Pancreas (tissue), 10 donors: Measurements from ENCODE around the gene CDKN1B. TPM values are rescaled to one million over a fixed set of nuclear protein-coding genes. Genes with fewer than 3 reads are reported as not detected.

Experiments used
- ATAC-seq, 4 donors: fragments of 200-7000 bp; cut with Tn5 transposase; one replicate each; pipeline versions ENCODE4 v1.8.0 to v1.9.1; 2020; ENCODE audit warnings: mild to moderate bottlenecking in 4 of 4, moderate library complexity in 4 of 4
- DNase-seq, 6 donors: peaks; one replicate each; pipeline ENCODE4 v3.0.0-alpha.2; 2020
- FAIRE-seq: peaks from 2 replicates; lab custom pipeline; 2012; peaks lifted over from hg19 to GRCh38; lab: Jason Lieb, UNC
- H3K27ac ChIP-seq, 4 donors: fragments of 200-600 bp; sonication (generic); 1 replicate in 3 of 4; 2 replicates in 1 of 4; pipeline versions ENCODE4 v1.5.0 to v1.8.0; 2020
- H3K27me3 ChIP-seq, 4 donors: fragments of 200-600 bp; one replicate each; pipeline ENCODE4 v1.8.0; 2021
- H3K36me3 ChIP-seq, 3 donors: fragments of 200-600 bp; sonication (generic) in 1 of 3; one replicate each; pipeline versions ENCODE4 v1.5.0 to v1.8.0; 2020 to 2021
- H3K4me1 ChIP-seq, 3 donors: fragments of 200-600 bp; one replicate each; pipeline ENCODE4 v1.8.0; 2021
- H3K4me3 ChIP-seq, 4 donors: fragments of 200-600 bp; sonication (generic) in 2 of 4; one replicate each; pipeline versions ENCODE4 v1.5.0 to v1.8.0; 2020 to 2021
- H3K9me3 ChIP-seq, 4 donors: fragments of 200-600 bp; one replicate each; pipeline ENCODE4 v1.8.0; 2021
- WGBS, 2 donors: extraction: QIAGEN DNeasy Blood & Tissue Kit; methylation state at CpG; one replicate each; pipeline ENCODE4 v1.1.7; 2013; 5-methylcytosine and 5-hydroxymethylcytosine counted together
- intact Hi-C, 3 donors: fragments of 100-400 bp; cut with DNase I; formaldehyde crosslinking; loops; one replicate each; pipeline versions ENCODE4 v1.11.1 to v1.14.2; 2022
- microRNA-seq, 2 donors: library from miRNA; unstranded; fragments of <30 nt; microRNA quantifications; one replicate each; pipeline versions ENCODE4 to v1.1.0, GENCODE V29; 2019 to 2020
- polyA plus RNA-seq, 2 donors: library from polyadenylated mRNA; stranded (reverse); fragments of 200-250 nt; gene quantifications; one replicate each; pipeline ENCODE4 v1.2.3, GENCODE V29; 2013
- total RNA-seq, 6 donors: library from RNA; stranded (reverse); fragmentation: NEBNext Ultra II Directional in 4 of 6; extraction: Animal tissue kit (Norgen Biotek cat#: 25700) in 4 of 6; gene quantifications; one replicate each; pipeline versions ENCODE4 v1.2.1 to v1.2.4, GENCODE V29; 2021 to 2023
- TF ChIP-seq, protein P1 (sequence below), 4 donors: fragments of 200-600 bp; sonication (generic) in 3 of 4; IDR thresholded peaks; one replicate each; pipeline versions ENCODE4 v1.5.0 to v1.8.0; 2021; ENCODE audit warnings: antibody characterized with exemption in 4 of 4
- donor health status: healthy with polysubstance abuse.
- donor health status: DM: no; HTN: no; CAD: no; lungs with moderate emphysema.
- donor health status: DM: no; HTN: no; CAD: no.
- donor health status: control.
- donor health status: control.
- donor health status: Bipolar disorder and iron deficiency.
- donor health status: DM: yes; HTN: yes; CAD: no.
- donor health status: DM: no; HTN: no; CAD: no.
- donor health status: DM: no; HTN: no; CAD: no.
- donor health status: DM: yes; HTN: yes; CAD: no.

CDKN1B gene
- total and polyA plus RNA-seq, 8 donors, result 12.1 to 23.7 (median 16.9) TPM

DNA sequence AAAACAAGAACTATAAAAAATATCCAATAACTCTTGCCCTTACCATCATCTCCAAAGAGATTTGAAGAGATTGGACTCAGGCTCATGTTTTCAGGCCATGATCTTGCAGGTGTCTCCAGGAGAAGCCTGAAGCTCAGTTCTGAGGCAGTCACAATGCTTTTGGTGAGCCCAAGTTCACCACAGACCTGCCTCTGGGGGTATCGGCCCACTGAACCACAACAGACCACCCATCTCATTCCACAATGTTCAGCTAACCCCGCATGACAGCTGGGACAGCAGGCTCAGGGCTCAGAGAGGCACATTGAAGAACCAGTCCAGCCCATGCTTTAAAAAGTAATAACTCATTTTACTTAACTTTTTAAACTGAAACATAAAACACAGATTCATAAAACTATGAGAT lies 40.0 kb downstream of the CDKN1B start:
- Histone ChIP-seq H3K36me3 (no peaks in the 10 kb centered on the region), H3K27ac (no peak overlapping the region), H3K9me3 (no peaks in the 10 kb centered on the region), H3K4me1 (peaks cover 0 to 4% (median 0%) of the 10 kb centered on the region in 3 donors), H3K27me3 (no peaks in the 10 kb centered on the region), H3K4me3 (no peak overlapping the region)
- intact Hi-C loops, result no loop called here
- FAIRE-seq, result no peak
- no peak for DNase-seq
- peak in 1 of 4 donors; percentile 20 for ATAC-seq
- 89 to 94% methylated on average over 2 of the region's 2 CpGs for WGBS, 2 donors
- TF ChIP-seq, protein P1, sequence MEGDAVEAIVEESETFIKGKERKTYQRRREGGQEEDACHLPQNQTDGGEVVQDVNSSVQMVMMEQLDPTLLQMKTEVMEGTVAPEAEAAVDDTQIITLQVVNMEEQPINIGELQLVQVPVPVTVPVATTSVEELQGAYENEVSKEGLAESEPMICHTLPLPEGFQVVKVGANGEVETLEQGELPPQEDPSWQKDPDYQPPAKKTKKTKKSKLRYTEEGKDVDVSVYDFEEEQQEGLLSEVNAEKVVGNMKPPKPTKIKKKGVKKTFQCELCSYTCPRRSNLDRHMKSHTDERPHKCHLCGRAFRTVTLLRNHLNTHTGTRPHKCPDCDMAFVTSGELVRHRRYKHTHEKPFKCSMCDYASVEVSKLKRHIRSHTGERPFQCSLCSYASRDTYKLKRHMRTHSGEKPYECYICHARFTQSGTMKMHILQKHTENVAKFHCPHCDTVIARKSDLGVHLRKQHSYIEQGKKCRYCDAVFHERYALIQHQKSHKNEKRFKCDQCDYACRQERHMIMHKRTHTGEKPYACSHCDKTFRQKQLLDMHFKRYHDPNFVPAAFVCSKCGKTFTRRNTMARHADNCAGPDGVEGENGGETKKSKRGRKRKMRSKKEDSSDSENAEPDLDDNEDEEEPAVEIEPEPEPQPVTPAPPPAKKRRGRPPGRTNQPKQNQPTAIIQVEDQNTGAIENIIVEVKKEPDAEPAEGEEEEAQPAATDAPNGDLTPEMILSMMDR (IDR thresholded peaks at IDR 0.05), result no peak

GRCh38 chr12:12759234-12759915 lies 42.2 kb downstream of the CDKN1B start:
- no peak for DNase-seq
- WGBS, 2 donors, result 92 to 96% methylated on average over 7 of the region's 7 CpGs
- intact Hi-C loops, result no loop called here
- no peaks in the 10 kb centered on the region for H3K36me3 ChIP-seq
- H3K9me3 ChIP-seq, result no peaks in the 10 kb centered on the region
- H3K4me3 ChIP-seq, result no peak overlapping the region
- no peak overlapping the region for H3K27ac ChIP-seq
- no peak for FAIRE-seq
- TF ChIP-seq, protein P1 (IDR thresholded peaks at IDR 0.05), result no peak
- H3K27me3 ChIP-seq, result no peaks in the 10 kb centered on the region
- peaks cover 0 to 4% (median 0%) of the 10 kb centered on the region in 3 donors for H3K4me1 ChIP-seq
- no peak for ATAC-seq

DNA sequence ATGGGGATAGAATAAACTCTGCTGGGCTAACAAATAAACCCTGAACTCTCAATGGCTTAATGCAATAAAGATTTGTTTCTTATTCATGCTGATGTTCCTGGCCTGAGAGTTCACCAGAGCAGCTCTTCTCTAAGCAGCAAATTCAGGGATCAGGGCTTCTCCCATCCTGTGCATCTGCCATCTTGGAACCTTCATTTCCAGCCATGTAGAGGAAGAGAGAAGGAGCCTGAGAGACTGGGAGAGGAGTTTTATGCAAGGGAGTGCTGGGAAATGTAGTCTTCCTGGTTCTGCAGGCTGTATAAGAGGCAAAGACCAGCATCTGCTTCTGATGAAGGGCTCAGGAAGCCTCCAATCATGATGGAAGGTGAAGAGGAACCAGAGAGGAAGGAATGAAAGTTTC lies 47.7 kb downstream of the CDKN1B start:
- H3K9me3 ChIP-seq, result no peaks in the 10 kb centered on the region
- H3K4me1 ChIP-seq, result no peaks in the 10 kb centered on the region
- H3K27ac ChIP-seq, result no peak overlapping the region
- H3K4me3 ChIP-seq, result no peak overlapping the region
- H3K27me3 ChIP-seq, result no peaks in the 10 kb centered on the region
- DNase-seq, result no peak
- intact Hi-C loops, result no loop called here
- ATAC-seq, result no peak
- no peaks in the 10 kb centered on the region for H3K36me3 ChIP-seq
- TF ChIP-seq, protein P1 (IDR thresholded peaks at IDR 0.05), result no peak
- FAIRE-seq, result no peak

DNA sequence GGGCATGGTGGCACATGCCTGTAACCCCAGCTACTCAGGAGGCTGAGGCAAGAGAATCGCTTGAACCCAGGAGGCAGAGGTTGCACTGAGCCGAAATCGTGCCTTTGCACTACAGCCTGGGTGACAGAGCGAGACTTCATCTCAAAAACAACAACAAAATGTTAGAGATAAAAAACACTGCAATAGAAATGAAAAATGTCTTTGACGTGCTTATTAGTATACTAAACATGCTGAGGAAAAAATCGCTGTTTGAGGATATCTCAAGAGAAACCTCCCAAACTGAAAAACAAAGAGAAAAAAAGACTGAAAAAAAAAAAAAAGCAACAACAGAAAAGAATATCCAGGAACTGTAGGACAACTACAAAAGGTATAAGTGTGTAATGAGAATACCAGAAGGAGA lies 53.1 kb downstream of the CDKN1B start:
- intact Hi-C loops, result no loop called here
- DNase-seq (no peak), ATAC-seq (no peak), FAIRE-seq (no peak)
- H3K27ac ChIP-seq, result no peak overlapping the region
- H3K36me3 ChIP-seq, result no peaks in the 10 kb centered on the region
- H3K9me3 ChIP-seq, result no peaks in the 10 kb centered on the region
- TF ChIP-seq, protein P1 (IDR thresholded peaks at IDR 0.05), result no peak
- no peaks in the 10 kb centered on the region for H3K4me1 ChIP-seq
- H3K4me3 ChIP-seq, result no peak overlapping the region
- no peaks in the 10 kb centered on the region for H3K27me3 ChIP-seq
- WGBS, 2 donors, result 96 to 98% methylated on average over 6 of the region's 6 CpGs

Small RNA genes within 50 kb of the gene (microRNA-seq; reads per million reads assigned to microRNA genes)
- 0 reads per million in 2 donors for gene MIR613

Other genes with a start within 250 kb of the CDKN1B start
- 10 to 100 TPM; 18.1 to 38.7 (median 27.8) TPM for gene DUSP16, start 154.5 kb upstream of the CDKN1B start, total RNA-seq
- 10 to 100 TPM in 1 of 2 donors, 1 to 10 TPM in 1; 5.8 to 10.1 TPM for gene DUSP16, start 154.5 kb upstream of the CDKN1B start, polyA plus RNA-seq
- 10 to 100 TPM; 13.9 to 29.7 (median 16.6) TPM for gene CREBL2, start 105.5 kb upstream of the CDKN1B start, total RNA-seq
- gene CREBL2, start 105.5 kb upstream of the CDKN1B start, polyA plus RNA-seq, result 10 to 100 TPM in 1 of 2 donors, 1 to 10 TPM in 1; 9.8 to 23.6 TPM
- under 1 TPM in 4 of 6 donors, not detected in 2; 0.16 to 0.58 (median 0.26) TPM for gene GPR19, start 21.2 kb upstream of the CDKN1B start, total RNA-seq
- under 1 TPM; 0.27 to 0.82 TPM for gene GPR19, start 21.2 kb upstream of the CDKN1B start, polyA plus RNA-seq
- gene APOLD1, start 68.3 kb downstream of the CDKN1B start, total RNA-seq, result 1 to 10 TPM; 1.8 to 4.6 (median 3.0) TPM
- 1 to 10 TPM; 1.6 to 6.4 TPM for gene APOLD1, start 68.3 kb downstream of the CDKN1B start, polyA plus RNA-seq
- 10 to 100 TPM; 21.6 to 29.1 (median 26.2) TPM for gene DDX47, start 96.0 kb downstream of the CDKN1B start, total RNA-seq
- gene DDX47, start 96.0 kb downstream of the CDKN1B start, polyA plus RNA-seq, result 10 to 100 TPM; 17.9 to 34.5 TPM
- gene GPRC5A, start 174.2 kb downstream of the CDKN1B start, total RNA-seq, result 10 to 100 TPM in 1 of 6 donors, 1 to 10 TPM in 5; 1.9 to 11.0 (median 3.6) TPM
- 1 to 10 TPM in 1 of 2 donors, under 1 TPM in 1; 0.96 to 1.1 TPM for gene GPRC5A, start 174.2 kb downstream of the CDKN1B start, polyA plus RNA-seq
- gene GPRC5D, start 234.8 kb downstream of the CDKN1B start, total RNA-seq, result under 1 TPM in 1 of 6 donors, not detected in 5; 0.24 TPM
- under 1 TPM; 0.33 to 0.42 TPM for gene GPRC5D, start 234.8 kb downstream of the CDKN1B start, polyA plus RNA-seq